DOHH2 (cell line): ENCODE measurements around the gene TTC34.

Experiments used
- H3F3A ChIP-seq: fragments of 200-600 bp; sonication (generic), shearing (Covaris generic); 2 replicates; pipeline ENCODE4 v1.6.0; 2016; ENCODE audit warnings: antibody characterized with exemption, mild to moderate bottlenecking; ENCODE audit not compliant: control insufficient read depth, insufficient read depth
- H3K27ac ChIP-seq: fragments of 200-600 bp; sonication (generic); 2 replicates; pipeline ENCODE4 v1.5.1; 2014; ENCODE audit warnings: low read depth, mild to moderate bottlenecking, low read length, moderate library complexity
- H3K27me3 ChIP-seq: fragments of 200-600 bp; sonication (generic); 2 replicates; pipeline ENCODE4 v1.6.1; 2014; ENCODE audit warnings: mild to moderate bottlenecking, low read length, mixed read lengths; ENCODE audit not compliant: control insufficient read depth
- H3K36me3 ChIP-seq: fragments of 200-600 bp; sonication (generic); 2 replicates; pipeline ENCODE4 v1.6.1; 2014; ENCODE audit warnings: mild to moderate bottlenecking, low read length, moderate library complexity, mixed read lengths; ENCODE audit not compliant: control insufficient read depth
- H3K4me1 ChIP-seq: fragments of 200-600 bp; sonication (generic); 2 replicates; pipeline ENCODE4 v1.6.1; 2014; ENCODE audit warnings: mild to moderate bottlenecking, low read length, mixed read lengths; ENCODE audit not compliant: control insufficient read depth
- H3K4me2 ChIP-seq: fragments of 200-600 bp; sonication (generic); 2 replicates; pipeline ENCODE4 v1.6.0; 2014; ENCODE audit warnings: mild to moderate bottlenecking, low read length, moderate library complexity
- H3K4me3 ChIP-seq: fragments of 200-600 bp; sonication (generic); 2 replicates; pipeline ENCODE4 v1.5.1; 2014; ENCODE audit warnings: mild to moderate bottlenecking, low read length, mixed read lengths
- H3K79me2 ChIP-seq: fragments of 200-600 bp; sonication (generic); 2 replicates; pipeline ENCODE4 v1.6.1; 2014; ENCODE audit warnings: mild to moderate bottlenecking, low read length, mixed read lengths; ENCODE audit not compliant: control insufficient read depth
- H3K9me2 ChIP-seq: fragments of 200-600 bp; sonication (generic); replicated peaks from 2 replicates; pipeline ENCODE4 v1.6.1; 2014; ENCODE audit warnings: mild to moderate bottlenecking, low read length, mixed read lengths; ENCODE audit not compliant: control insufficient read depth
- H3K9me3 ChIP-seq: fragments of 200-600 bp; sonication (generic); 2 replicates; pipeline ENCODE4 v1.6.1; 2014; ENCODE audit warnings: antibody characterized with exemption, low read length, mixed read lengths; ENCODE audit not compliant: control insufficient read depth, insufficient read depth
- H4K20me1 ChIP-seq: fragments of 200-600 bp; sonication (generic); 2 replicates; pipeline ENCODE4 v1.6.0; 2014; ENCODE audit warnings: low read depth, mild to moderate bottlenecking, antibody characterized with exemption, low read length, moderate library complexity; ENCODE audit not compliant: control insufficient read depth, insufficient read depth
- EZH2phosphoT487 ChIP-seq: fragments of 200-600 bp; sonication (generic); IDR thresholded peaks from 2 replicates; pipeline ENCODE4 v1.6.1; 2017; ENCODE audit warnings: borderline replicate concordance, mild to moderate bottlenecking, antibody characterized with exemption, low read length, moderate library complexity, mixed read lengths
- TF ChIP-seq, protein P1 (sequence below): fragments of 200-600 bp; sonication (generic); IDR thresholded peaks from one replicate; pipeline ENCODE4 v1.5.1; 2014; ENCODE audit warnings: antibody characterized with exemption, mild to moderate bottlenecking, low read depth, low read length; ENCODE audit not compliant: poor library complexity, severe bottlenecking

Gene TTC34

DNA sequence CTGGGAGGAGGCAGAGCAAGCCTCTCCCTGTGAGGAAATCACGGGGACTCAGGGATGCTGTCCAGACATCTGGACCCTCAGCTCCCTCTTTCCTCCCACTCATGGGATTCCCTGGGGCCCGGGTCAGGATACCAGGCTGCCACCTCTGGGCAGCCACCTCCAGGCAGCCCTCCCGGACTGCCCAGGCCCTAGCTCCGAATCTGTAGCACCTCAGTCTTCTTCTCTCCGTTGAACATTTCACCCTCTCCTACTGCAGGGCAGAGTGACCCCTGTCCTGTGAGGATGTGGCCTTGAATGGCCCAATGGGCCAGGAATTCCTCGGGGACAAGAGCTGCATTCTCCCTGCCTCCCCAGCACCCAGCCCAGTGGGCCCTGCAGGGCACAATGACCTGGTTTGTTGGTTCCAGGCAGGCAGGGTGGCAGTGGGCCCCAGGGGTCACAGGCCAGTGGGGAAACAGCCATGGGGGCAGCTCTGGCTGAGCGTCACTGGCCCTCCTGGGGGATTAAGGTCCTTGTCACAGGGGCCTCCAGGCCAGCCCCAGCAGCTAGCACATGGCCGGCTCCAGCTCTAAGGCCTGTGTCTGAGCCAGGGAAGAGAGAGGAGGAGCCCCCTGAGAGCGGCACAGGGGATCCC is 9.5 kb upstream of the TTC34 start:
- Histone ChIP-seq H3K9me3 (no peaks in the 10 kb centered on the region; the same call in 1 of the 2 replicates), H4K20me1 (no peaks in the 10 kb centered on the region), H3F3A (no peaks in the 10 kb centered on the region), H3K9me2 (no peaks in the 10 kb centered on the region), H3K4me2 (no peak overlapping the region), H3K79me2 (no peaks in the 10 kb centered on the region), H3K4me1 (no peaks in the 10 kb centered on the region), H3K27ac (no peak overlapping the region), H3K27me3 (no peaks in the 10 kb centered on the region), H3K36me3 (no peaks in the 10 kb centered on the region), H3K4me3 (no peak overlapping the region)
- TF ChIP-seq EZH2phosphoT487: no peak
- TF ChIP-seq, protein P1, sequence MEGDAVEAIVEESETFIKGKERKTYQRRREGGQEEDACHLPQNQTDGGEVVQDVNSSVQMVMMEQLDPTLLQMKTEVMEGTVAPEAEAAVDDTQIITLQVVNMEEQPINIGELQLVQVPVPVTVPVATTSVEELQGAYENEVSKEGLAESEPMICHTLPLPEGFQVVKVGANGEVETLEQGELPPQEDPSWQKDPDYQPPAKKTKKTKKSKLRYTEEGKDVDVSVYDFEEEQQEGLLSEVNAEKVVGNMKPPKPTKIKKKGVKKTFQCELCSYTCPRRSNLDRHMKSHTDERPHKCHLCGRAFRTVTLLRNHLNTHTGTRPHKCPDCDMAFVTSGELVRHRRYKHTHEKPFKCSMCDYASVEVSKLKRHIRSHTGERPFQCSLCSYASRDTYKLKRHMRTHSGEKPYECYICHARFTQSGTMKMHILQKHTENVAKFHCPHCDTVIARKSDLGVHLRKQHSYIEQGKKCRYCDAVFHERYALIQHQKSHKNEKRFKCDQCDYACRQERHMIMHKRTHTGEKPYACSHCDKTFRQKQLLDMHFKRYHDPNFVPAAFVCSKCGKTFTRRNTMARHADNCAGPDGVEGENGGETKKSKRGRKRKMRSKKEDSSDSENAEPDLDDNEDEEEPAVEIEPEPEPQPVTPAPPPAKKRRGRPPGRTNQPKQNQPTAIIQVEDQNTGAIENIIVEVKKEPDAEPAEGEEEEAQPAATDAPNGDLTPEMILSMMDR: no peak

DNA sequence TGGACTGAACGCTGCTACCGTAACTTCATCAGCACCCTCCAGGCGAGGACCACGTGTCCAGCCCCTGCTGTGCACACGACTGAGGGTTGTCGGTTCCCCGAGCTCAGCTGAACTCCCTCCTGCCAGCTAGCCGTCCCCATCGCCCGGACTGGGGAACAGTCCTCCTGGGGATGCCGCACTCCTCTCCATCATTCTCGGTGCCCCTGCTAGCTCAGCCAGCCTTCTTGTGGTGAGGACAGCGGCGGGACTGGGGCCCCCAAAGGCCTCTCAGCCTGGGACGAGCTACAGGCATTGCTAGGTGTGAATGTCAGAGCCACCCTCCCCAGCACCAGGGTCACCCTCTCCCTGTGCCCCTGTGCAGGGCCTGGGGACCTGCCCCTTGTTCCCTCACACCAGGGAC is 8.8 kb upstream of the TTC34 start:
- Histone ChIP-seq H3K4me1 (no peaks in the 10 kb centered on the region), H4K20me1 (no peaks in the 10 kb centered on the region), H3F3A (no peaks in the 10 kb centered on the region), H3K27me3 (no peaks in the 10 kb centered on the region), H3K4me3 (no peak overlapping the region), H3K27ac (no peak overlapping the region), H3K36me3 (no peaks in the 10 kb centered on the region), H3K9me3 (no peaks in the 10 kb centered on the region; the same call in 1 of the 2 replicates), H3K9me2 (no peaks in the 10 kb centered on the region), H3K79me2 (no peaks in the 10 kb centered on the region), H3K4me2 (no peak overlapping the region)
- no peak for TF ChIP-seq EZH2phosphoT487
- TF ChIP-seq, protein P1: no peak

DNA sequence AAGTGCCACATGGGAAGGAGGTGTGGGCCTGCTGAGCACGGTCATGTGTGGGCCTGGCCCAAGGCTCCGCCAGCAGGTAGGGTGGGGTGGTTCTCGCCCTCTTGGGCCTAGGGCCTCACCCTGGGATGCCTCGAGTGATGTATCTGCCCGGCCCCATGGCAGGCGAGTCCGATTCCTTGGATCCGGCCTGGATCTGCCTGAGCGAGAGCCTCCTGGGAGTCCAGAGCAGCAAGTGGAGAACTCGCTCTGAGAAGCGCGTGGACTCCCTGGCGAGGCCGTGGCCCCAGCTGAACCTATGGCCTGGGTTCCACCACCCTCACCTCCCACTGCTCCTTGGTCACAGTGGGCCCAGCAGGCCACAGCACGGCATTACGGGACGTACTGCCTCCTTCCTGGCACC is 8.2 kb upstream of the TTC34 start:
- no peaks in the 10 kb centered on the region for H3K4me1 ChIP-seq
- no peaks in the 10 kb centered on the region for H3K36me3 ChIP-seq
- H4K20me1 ChIP-seq: no peaks in the 10 kb centered on the region
- H3K27me3 ChIP-seq: no peaks in the 10 kb centered on the region
- H3K4me3 ChIP-seq: no peak overlapping the region
- H3K9me2 ChIP-seq: no peaks in the 10 kb centered on the region
- no peaks in the 10 kb centered on the region; the same call in 1 of the 2 replicates for H3K9me3 ChIP-seq
- H3K27ac ChIP-seq: no peak overlapping the region
- no peaks in the 10 kb centered on the region for H3F3A ChIP-seq
- H3K4me2 ChIP-seq: no peak overlapping the region
- TF ChIP-seq, protein P1: no peak
- no peak for TF ChIP-seq EZH2phosphoT487
- no peaks in the 10 kb centered on the region for H3K79me2 ChIP-seq
